Aorta (tissue), 5 donors: ENCODE measurements around the gene TAF3. TPM values are rescaled to one million over a fixed set of nuclear protein-coding genes. Genes with fewer than 3 reads are reported as not detected.

Experiments used
- ATAC-seq: fragments of 200-7000 bp; cut with Tn5 transposase; one replicate; pipeline ENCODE4 v1.9.1; 2022; ENCODE audit warnings: moderate library complexity; ENCODE audit not compliant: low FRiP score
- DNase-seq, 2 donors: peaks; one replicate each; pipeline ENCODE4 v3.0.0-alpha.2; 2020
- H3K27ac ChIP-seq, 2 donors: one replicate each; pipeline ENCODE4 v1.5.1; 2013; ENCODE audit warnings: low read length in 2 of 2, mild to moderate bottlenecking in 2 of 2, moderate library complexity in 2 of 2, control low read depth in 1 of 2, inconsistent platforms in 1 of 2, low read depth in 1 of 2
- H3K27me3 ChIP-seq, 2 donors: one replicate each; pipeline ENCODE4 v1.6.1; 2013; ENCODE audit warnings: control low read depth in 1 of 2, low read length in 1 of 2, mild to moderate bottlenecking in 1 of 2, moderate library complexity in 1 of 2; ENCODE audit not compliant: insufficient read depth in 2 of 2, control insufficient read depth in 1 of 2
- H3K36me3 ChIP-seq, 2 donors: one replicate each; pipeline ENCODE4 v1.6.1; 2013; ENCODE audit warnings: control low read depth in 1 of 2, low read length in 1 of 2, mild to moderate bottlenecking in 1 of 2; ENCODE audit not compliant: insufficient read depth in 2 of 2, control insufficient read depth in 1 of 2
- H3K4me1 ChIP-seq, 2 donors: one replicate each; pipeline ENCODE4 v1.6.1; 2013; ENCODE audit warnings: low read length in 2 of 2, control low read depth in 1 of 2, mild to moderate bottlenecking in 1 of 2, moderate library complexity in 1 of 2; ENCODE audit not compliant: insufficient read depth in 2 of 2, control insufficient read depth in 1 of 2
- H3K4me3 ChIP-seq, 2 donors: one replicate each; pipeline ENCODE4 v1.5.1; 2013; ENCODE audit warnings: low read length in 2 of 2, control low read depth in 1 of 2, mild to moderate bottlenecking in 1 of 2
- H3K9me3 ChIP-seq: one replicate; pipeline ENCODE4 v1.6.1; 2013; ENCODE audit warnings: mild to moderate bottlenecking, low read length; ENCODE audit not compliant: control insufficient read depth
- WGBS, 2 donors: extraction: QIAGEN DNeasy Blood & Tissue Kit; methylation state at CpG; one replicate each; pipeline ENCODE4 v1.1.7; 2013; 5-methylcytosine and 5-hydroxymethylcytosine counted together
- intact Hi-C, 2 donors: fragments of 100-400 bp; cut with DNase I; formaldehyde crosslinking; loops; one replicate each; pipeline versions ENCODE4 v1.14.2 to v1.15.0; 2022
- polyA plus RNA-seq, 2 donors: library from polyadenylated mRNA; stranded (reverse); fragments of 200-250 nt; gene quantifications; one replicate each; pipeline ENCODE4 v1.2.3, GENCODE V29; 2013
- total RNA-seq, 2 donors: library from RNA; stranded (reverse); fragmentation: NEBNext Ultra II Directional; extraction: Animal tissue kit (Norgen Biotek cat#: 25700); gene quantifications; one replicate each; pipeline ENCODE4 v1.2.1, GENCODE V29; 2021
- donor health status: healthy with polysubstance abuse.
- donor health status: Bipolar disorder and iron deficiency.
- donor health status: DM: no; HTN: no; CAD: no.
- donor health status: DM: no; HTN: no; CAD: no.
- donor health status: DM: yes; HTN: yes; CAD: no.

TAF3 gene
- total and polyA plus RNA-seq, 4 donors = 3.4 to 11.4 (median 8.6) TPM

- H3K36me3 ChIP-seq = no peaks in the 10 kb centered on the region
- DNase-seq = peak in 1 of 2 donors; percentile 65
- H3K9me3 ChIP-seq = no peaks in the 10 kb centered on the region
- H3K4me3 ChIP-seq = peak overlapping the region in 1 of 2 donors; percentile 22
- no peaks in the 10 kb centered on the region for H3K4me1 ChIP-seq
- H3K27ac ChIP-seq = no peak overlapping the region
- no peaks in the 10 kb centered on the region for H3K27me3 ChIP-seq
- intact Hi-C loops = no loop called here
- no peak for ATAC-seq
- 6 to 8% methylated on average over 48 to 51 of the region's 51 CpGs for WGBS, 2 donors
Observed at GRCh38 chr10:8049045-8049864, 230.9 kb downstream of the TAF3 start.

- DNase-seq (peak in 1 of 2 donors; percentile 67), ATAC-seq (no peak)
- intact Hi-C loops = no loop called here
- H3K36me3 ChIP-seq = no peaks in the 10 kb centered on the region
- no peaks in the 10 kb centered on the region for H3K27me3 ChIP-seq
- H3K9me3 ChIP-seq = no peaks in the 10 kb centered on the region
- peak overlapping the region; percentile 12 to 22 for H3K4me3 ChIP-seq
- no peaks in the 10 kb centered on the region for H3K4me1 ChIP-seq
- WGBS, 2 donors = 1 to 2% methylated on average over 59 to 68 of the region's 68 CpGs
- H3K27ac ChIP-seq = no peak overlapping the region
Observed at GRCh38 chr10:8049865-8050555, 231.7 kb downstream of the TAF3 start.

DNA sequence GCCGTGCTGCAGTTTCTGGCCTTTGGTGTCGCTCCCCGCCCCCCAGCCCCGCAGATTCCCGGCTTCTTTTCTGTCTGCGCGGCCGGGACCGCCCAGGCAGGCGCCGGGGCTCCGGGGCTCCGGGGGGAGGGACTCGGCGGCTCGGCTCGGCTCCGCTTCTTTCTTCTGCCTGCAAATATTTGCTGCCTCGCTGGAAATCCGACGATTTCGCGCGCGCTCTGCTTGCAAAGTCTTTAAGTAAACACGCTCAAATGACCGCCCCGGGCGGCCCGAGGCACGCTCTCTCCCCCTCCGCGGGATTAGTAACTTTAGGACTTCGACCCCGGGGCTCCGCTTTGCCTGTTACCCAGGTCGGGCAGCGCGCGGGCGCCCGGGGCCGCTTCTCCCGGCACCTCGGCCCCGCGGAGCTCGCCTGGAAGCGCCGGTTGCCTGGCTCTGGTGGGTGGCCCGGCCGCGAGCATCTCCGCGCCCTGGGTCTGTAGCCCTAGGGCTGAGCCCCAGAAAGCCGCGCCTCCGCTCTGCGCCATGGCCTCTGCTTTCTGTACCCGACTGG, 232.3 kb downstream of the TAF3 start:
- Histone ChIP-seq H3K4me3 (peak overlapping the region; percentile 22 to 35), H3K9me3 (no peaks in the 10 kb centered on the region), H3K4me1 (no peaks in the 10 kb centered on the region), H3K27ac (no peak overlapping the region), H3K27me3 (no peaks in the 10 kb centered on the region), H3K36me3 (no peaks in the 10 kb centered on the region)
- 1 to 2% methylated on average over 56 to 60 of the region's 60 CpGs for WGBS, 2 donors
- ATAC-seq = no peak
- peak in 1 of 2 donors; percentile 82 for DNase-seq
- intact Hi-C loops = no loop called here

- ATAC-seq (no peak), DNase-seq (no peak)
- no peaks in the 10 kb centered on the region for H3K9me3 ChIP-seq
- H3K4me1 ChIP-seq = no peaks in the 10 kb centered on the region
- H3K36me3 ChIP-seq = no peaks in the 10 kb centered on the region
- WGBS, 2 donors = 15 to 16% methylated on average over 46 to 51 of the region's 52 CpGs
- intact Hi-C loops = no loop called here
- H3K27ac ChIP-seq = no peak overlapping the region
- no peak overlapping the region for H3K4me3 ChIP-seq
- H3K27me3 ChIP-seq = no peaks in the 10 kb centered on the region
Observed at GRCh38 chr10:8051109-8051821, 233.0 kb downstream of the TAF3 start.

DNA sequence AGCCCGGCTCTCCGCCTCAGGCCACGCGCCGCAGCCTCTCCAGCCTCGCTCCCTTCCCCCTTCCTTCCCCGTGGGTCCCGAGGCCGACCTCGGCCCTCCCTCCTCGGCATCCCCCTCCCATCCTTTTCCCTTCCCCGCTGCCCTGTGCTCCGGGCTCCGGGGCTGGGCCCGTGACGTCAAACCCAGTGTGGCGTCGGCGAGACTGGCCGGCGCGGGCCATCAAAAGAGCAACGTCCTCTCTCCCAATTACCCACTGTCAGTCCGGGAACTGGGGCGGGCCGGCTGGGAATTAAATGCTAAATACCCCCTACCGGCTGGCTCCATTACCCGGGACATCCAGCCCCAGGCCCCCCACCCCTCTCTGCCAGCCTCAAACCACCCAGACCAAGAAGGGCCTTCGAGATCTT, 233.5 kb downstream of the TAF3 start:
- H3K4me1 ChIP-seq = no peaks in the 10 kb centered on the region
- intact Hi-C loops = no loop called here
- WGBS, 2 donors = 14 to 19% methylated on average over 28 to 29 of the region's 29 CpGs
- no peaks in the 10 kb centered on the region for H3K9me3 ChIP-seq
- no peak overlapping the region for H3K27ac ChIP-seq
- no peaks in the 10 kb centered on the region for H3K36me3 ChIP-seq
- peak in 1 of 2 donors; percentile 73 for DNase-seq
- no peak overlapping the region for H3K4me3 ChIP-seq
- no peaks in the 10 kb centered on the region for H3K27me3 ChIP-seq
- ATAC-seq = no peak

GRCh38 chr10:8052341-8052955, 234.1 kb downstream of the TAF3 start:
- DNase-seq (no peak), ATAC-seq (no peak)
- Histone ChIP-seq H3K27ac (no peak overlapping the region), H3K4me3 (no peak overlapping the region), H3K4me1 (no peaks in the 10 kb centered on the region), H3K9me3 (no peaks in the 10 kb centered on the region), H3K36me3 (no peaks in the 10 kb centered on the region), H3K27me3 (no peaks in the 10 kb centered on the region)
- intact Hi-C loops = no loop called here
- WGBS, 2 donors = 32 to 35% methylated on average over 32 of the region's 32 CpGs

GRCh38 chr10:8052956-8053445, 234.7 kb downstream of the TAF3 start:
- intact Hi-C loops = no loop called here
- Histone ChIP-seq H3K4me3 (no peak overlapping the region), H3K36me3 (no peaks in the 10 kb centered on the region), H3K9me3 (no peaks in the 10 kb centered on the region), H3K4me1 (no peaks in the 10 kb centered on the region), H3K27me3 (no peaks in the 10 kb centered on the region), H3K27ac (no peak overlapping the region)
- ATAC-seq = no peak
- DNase-seq = no peak
- WGBS, 2 donors = 20 to 21% methylated on average over 17 of the region's 17 CpGs
